Measurements from ENCODE around the gene KPNA1. TPM values are rescaled to one million over a fixed set of nuclear protein-coding genes. Genes with fewer than 3 reads are reported as not detected.

KPNA1 gene
- polyA plus RNA-seq, 3 donors = 18.0 to 41.2 (median 38.5) TPM

- H3K9me3 ChIP-seq (replicated peaks in 1 of 2; ENCODE audit: control insufficient read depth in 1 of 2, insufficient read depth in 1 of 2, low read length in 2 of 2) = no peaks in the 10 kb centered on the region
- H3K4me3 Mint-ChIP-seq = no peak overlapping the region
- H3K9ac ChIP-seq (ENCODE audit: insufficient read depth, low read length, poor library complexity, severe bottlenecking) = no peak overlapping the region
- no peak overlapping the region for H3K4me2 ChIP-seq (replicated peaks; ENCODE audit: extremely low read depth, low read length, poor library complexity, severe bottlenecking)
- peaks cover 84 to 91% of the 10 kb centered on the region in 2 donors for H3K36me3 Mint-ChIP-seq
- WGBS (ENCODE audit: insufficient coverage) = 100% methylated on average over 3 of the region's 6 CpGs
- H3K27ac ChIP-seq (ENCODE audit: low read depth in 1 of 2, low read length in 2 of 2) = no peak overlapping the region
- no peak overlapping the region for H2AFZ ChIP-seq (ENCODE audit: insufficient read depth, low read depth, low read length, poor library complexity, severe bottlenecking)
- H3K4me1 ChIP-seq (ENCODE audit: control insufficient read depth in 1 of 2, insufficient read depth in 2 of 2, low read length in 2 of 2) = no peaks in the 10 kb centered on the region
- no peak for TF ChIP-seq CTCF (IDR thresholded peaks at IDR 0.05)
- no peak overlapping the region for H3K4me3 ChIP-seq (replicated peaks in 1 of 3; ENCODE audit: low read depth in 2 of 3, low read length in 3 of 3)
- no peaks in the 10 kb centered on the region for H3K27me3 Mint-ChIP-seq (ENCODE audit: low read depth in 3 of 3)
- H3K27ac Mint-ChIP-seq = peak overlapping the region in 1 of 7 donors; percentile 10
- H3K79me2 ChIP-seq (ENCODE audit: insufficient read depth, low read length) = peaks cover 4% of the 10 kb centered on the region
- peaks cover 10% of the 10 kb centered on the region for H3K4me1 Mint-ChIP-seq
- H4K20me1 ChIP-seq (ENCODE audit: insufficient read depth, low read length) = peaks cover 56% of the 10 kb centered on the region
- intact Hi-C loops (cut with micrococcal nuclease) = no loop called here
- no peak for DNase-seq
- H3K36me3 ChIP-seq (replicated peaks in 1 of 2; ENCODE audit: control insufficient read depth in 1 of 2, insufficient read depth in 2 of 2, low read length in 2 of 2) = peaks cover 90 to 98% of the 10 kb centered on the region in 2 donors
- H3K27me3 ChIP-seq (ENCODE audit: control insufficient read depth in 2 of 2, insufficient read depth in 2 of 2, low read length in 2 of 2) = no peaks in the 10 kb centered on the region
- no peaks in the 10 kb centered on the region for H3K9me3 Mint-ChIP-seq
These were observed 40.7 kb upstream of the KPNA1 start for GRCh38 chr3:122555275-122556071.

GRCh38 chr3:122553171-122553570 is 38.4 kb upstream of the KPNA1 start:
- Histone ChIP-seq H3K36me3 (replicated peaks in 1 of 2; ENCODE audit: control insufficient read depth in 1 of 2, insufficient read depth in 2 of 2, low read length in 2 of 2) (peaks cover 97 to 100% of the 10 kb centered on the region in 2 donors), H3K79me2 (ENCODE audit: insufficient read depth, low read length) (no peaks in the 10 kb centered on the region), H3K4me3 (replicated peaks in 1 of 3; ENCODE audit: low read depth in 2 of 3, low read length in 3 of 3) (no peak overlapping the region), H3K9me3 (replicated peaks in 1 of 2; ENCODE audit: control insufficient read depth in 1 of 2, insufficient read depth in 1 of 2, low read length in 2 of 2) (no peaks in the 10 kb centered on the region), H4K20me1 (ENCODE audit: insufficient read depth, low read length) (peaks cover 42% of the 10 kb centered on the region), H3K4me1 (ENCODE audit: control insufficient read depth in 1 of 2, insufficient read depth in 2 of 2, low read length in 2 of 2) (no peaks in the 10 kb centered on the region), H3K4me2 (replicated peaks; ENCODE audit: extremely low read depth, low read length, poor library complexity, severe bottlenecking) (no peak overlapping the region), H3K27ac (ENCODE audit: low read depth in 1 of 2, low read length in 2 of 2) (no peak overlapping the region), H3K27me3 (ENCODE audit: control insufficient read depth in 2 of 2, insufficient read depth in 2 of 2, low read length in 2 of 2) (no peaks in the 10 kb centered on the region), H3K9ac (ENCODE audit: insufficient read depth, low read length, poor library complexity, severe bottlenecking) (no peak overlapping the region), H2AFZ (ENCODE audit: insufficient read depth, low read depth, low read length, poor library complexity, severe bottlenecking) (no peak overlapping the region)
- 100% methylated on average over 1 of the region's 3 CpGs for WGBS (ENCODE audit: insufficient coverage)
- no peaks in the 10 kb centered on the region for H3K27me3 Mint-ChIP-seq (ENCODE audit: low read depth in 3 of 3)
- DNase-seq = no peak
- H3K27ac Mint-ChIP-seq = peak overlapping the region in 1 of 7 donors; percentile 4
- no peak for TF ChIP-seq CTCF (IDR thresholded peaks at IDR 0.05)
- intact Hi-C loops (cut with micrococcal nuclease) = no loop called here
- H3K4me1 Mint-ChIP-seq = peaks cover 6% of the 10 kb centered on the region
- no peak overlapping the region for H3K4me3 Mint-ChIP-seq
- peaks cover 89 to 95% of the 10 kb centered on the region in 2 donors for H3K36me3 Mint-ChIP-seq
- H3K9me3 Mint-ChIP-seq = no peaks in the 10 kb centered on the region
